Activated T-cell treated with anti-CD3 and anti-CD28 coated beads, Interleukin-2, amount 50 U/mL, for 24 hours (primary cell): ENCODE measurements around the gene AGPAT2.
"Not testable (repeated sequence)": the region's sequence is repeated elsewhere in the genome, so short reads cannot be mapped to it uniquely, and the experiment has no call there.

ENCODE experiments used
- DNase-seq: peaks from one replicate; pipeline ENCODE4 v3.0.0-alpha.2; 2020
- H3K27ac Mint-ChIP-seq: 2 replicates; pipeline ENCODE4 v1.8.0; 2020; ENCODE audit warnings: mild to moderate bottlenecking, mixed read lengths
- H3K27me3 Mint-ChIP-seq: 2 replicates; pipeline ENCODE4 v1.8.0; 2020; ENCODE audit warnings: mixed read lengths
- H3K36me3 Mint-ChIP-seq: 2 replicates; pipeline ENCODE4 v1.8.0; 2020; ENCODE audit warnings: low read depth, mixed read lengths
- H3K4me1 Mint-ChIP-seq: 2 replicates; pipeline ENCODE4 v1.8.0; 2020; ENCODE audit warnings: low read depth, mixed read lengths
- H3K4me3 Mint-ChIP-seq: 2 replicates; pipeline ENCODE4 v1.8.0; 2020; ENCODE audit warnings: mild to moderate bottlenecking, moderate library complexity, mixed read lengths
- H3K9me3 Mint-ChIP-seq: 2 replicates; pipeline ENCODE4 v1.8.0; 2020; ENCODE audit warnings: mixed read lengths

AGPAT2 gene

DNA sequence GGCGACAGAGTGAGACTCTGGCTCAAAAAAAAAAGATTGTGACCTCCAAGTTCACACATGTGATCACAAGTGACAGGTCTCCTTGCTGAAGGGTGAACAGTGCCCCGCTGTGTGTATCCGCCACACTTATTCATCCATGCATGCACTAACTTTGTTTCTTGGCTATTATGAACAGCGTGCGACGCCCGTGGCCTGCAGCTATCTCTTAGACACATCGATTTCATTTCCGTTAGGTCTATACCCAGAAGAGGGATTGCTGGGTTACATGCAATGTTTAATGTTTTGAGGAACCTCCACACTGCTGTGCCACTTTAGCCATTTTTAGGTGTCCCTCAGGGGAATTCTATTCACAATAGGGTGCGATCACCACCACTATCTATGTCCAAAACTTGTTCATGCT, 36.6 kb downstream of the AGPAT2 start:
- H3K27me3 Mint-ChIP-seq = peaks cover 43% of the 10 kb centered on the region

DNA sequence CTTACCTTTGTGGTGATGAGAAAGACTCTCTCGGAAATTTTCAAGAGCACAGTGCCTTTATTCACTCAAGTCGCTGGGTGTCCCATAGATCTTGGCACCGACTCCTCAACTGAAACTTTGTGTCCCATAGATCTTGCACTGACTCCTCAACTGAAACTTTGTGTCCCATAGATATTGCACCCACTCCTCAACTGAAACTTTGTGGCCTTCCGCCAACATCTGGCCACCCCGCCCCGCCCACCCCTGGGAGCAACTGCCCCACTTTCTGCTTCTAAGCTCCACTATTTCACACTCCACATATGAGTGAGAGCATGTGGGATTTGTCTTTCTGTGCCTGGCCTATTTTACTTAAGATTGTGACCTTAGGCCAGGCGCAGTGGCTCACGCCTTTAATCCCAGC, 37.2 kb downstream of the AGPAT2 start:
- Mint-ChIP-seq H3K36me3 (no peaks in the 10 kb centered on the region), H3K4me1 (no peaks in the 10 kb centered on the region), H3K27me3 (peaks cover 41% of the 10 kb centered on the region), H3K9me3 (no peaks in the 10 kb centered on the region), H3K4me3 (no peak overlapping the region), H3K27ac (no peak overlapping the region)
- no peak for DNase-seq

More for the DNA sequence above, 36.6 kb downstream of the AGPAT2 start:
- Mint-ChIP-seq H3K27ac (no peak overlapping the region), H3K9me3 (no peaks in the 10 kb centered on the region), H3K4me1 (no peaks in the 10 kb centered on the region), H3K36me3 (no peaks in the 10 kb centered on the region), H3K4me3 (no peak overlapping the region)
- DNase-seq = no peak

DNA sequence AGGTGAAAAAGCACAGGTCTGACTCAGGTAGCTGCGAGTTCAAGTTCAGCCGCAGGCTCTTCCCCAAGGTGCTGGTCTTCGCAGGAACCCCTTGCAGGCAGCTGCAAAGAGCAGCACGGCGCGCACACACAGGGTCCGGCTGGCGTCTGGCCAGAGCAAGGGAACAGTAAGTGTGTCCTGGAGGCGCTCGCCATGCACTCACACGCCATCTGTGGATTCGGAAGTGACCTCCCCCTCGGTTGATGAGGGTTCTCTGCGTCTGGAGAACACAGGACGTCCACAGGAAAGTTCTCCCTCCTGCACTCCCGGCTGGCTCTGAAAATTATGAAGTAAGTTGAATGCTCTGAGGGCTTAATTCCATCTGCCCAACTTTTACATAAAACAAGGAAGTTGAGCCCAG, 38.5 kb downstream of the AGPAT2 start:
- no peak for DNase-seq
- no peak overlapping the region for H3K27ac Mint-ChIP-seq
- H3K36me3 Mint-ChIP-seq = no peaks in the 10 kb centered on the region
- peaks cover 41% of the 10 kb centered on the region for H3K27me3 Mint-ChIP-seq
- no peak overlapping the region for H3K4me3 Mint-ChIP-seq
- H3K4me1 Mint-ChIP-seq = no peaks in the 10 kb centered on the region
- no peaks in the 10 kb centered on the region for H3K9me3 Mint-ChIP-seq

DNA sequence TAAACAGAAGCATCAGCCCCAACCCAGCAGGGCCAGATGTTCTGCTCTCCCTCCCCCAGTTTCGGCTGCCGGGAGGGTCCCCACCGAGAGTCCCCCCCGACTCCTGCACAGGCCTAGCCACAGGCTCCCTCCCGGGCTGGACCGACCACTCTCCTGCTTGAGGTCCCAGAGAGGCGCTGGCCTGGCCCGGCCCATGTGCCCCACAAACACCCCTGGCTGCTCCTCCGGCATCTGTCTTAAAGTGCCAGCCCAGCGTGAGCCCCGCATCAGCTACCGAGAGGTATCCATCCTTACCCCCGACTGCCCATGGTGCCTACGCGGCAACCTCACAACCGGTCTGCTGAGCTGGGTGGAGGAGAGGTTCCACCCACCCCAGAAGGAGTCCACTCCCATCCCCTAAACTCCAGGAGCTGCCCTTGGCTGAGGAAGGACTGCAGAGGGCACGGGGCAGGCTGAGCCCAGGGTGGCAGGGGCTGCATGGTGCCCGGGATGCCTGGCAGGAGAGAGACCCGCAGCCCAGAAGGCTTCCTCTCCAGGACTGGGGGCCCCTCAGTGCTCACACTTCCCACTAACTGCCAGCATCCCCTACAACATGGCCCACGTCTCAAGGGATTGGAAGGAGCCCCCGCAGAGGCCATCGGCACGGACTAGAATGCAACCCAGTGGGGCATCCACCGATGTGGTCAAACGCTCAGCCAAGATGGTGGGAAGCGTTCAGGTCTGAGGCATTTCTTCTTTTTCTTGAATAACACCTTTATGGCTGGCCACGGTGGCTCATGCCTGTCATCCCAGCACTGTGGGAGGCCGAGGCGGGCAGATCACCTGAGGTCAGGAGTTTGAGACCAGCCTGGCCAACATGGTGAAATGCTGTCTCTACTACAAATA, 40.2 kb downstream of the AGPAT2 start:
- no peak for DNase-seq
- no peaks in the 10 kb centered on the region for H3K36me3 Mint-ChIP-seq
- H3K27me3 Mint-ChIP-seq = peaks cover 44% of the 10 kb centered on the region
- no peaks in the 10 kb centered on the region for H3K9me3 Mint-ChIP-seq
- no peak overlapping the region for H3K4me3 Mint-ChIP-seq
- no peaks in the 10 kb centered on the region for H3K4me1 Mint-ChIP-seq
- H3K27ac Mint-ChIP-seq = no peak overlapping the region

DNA sequence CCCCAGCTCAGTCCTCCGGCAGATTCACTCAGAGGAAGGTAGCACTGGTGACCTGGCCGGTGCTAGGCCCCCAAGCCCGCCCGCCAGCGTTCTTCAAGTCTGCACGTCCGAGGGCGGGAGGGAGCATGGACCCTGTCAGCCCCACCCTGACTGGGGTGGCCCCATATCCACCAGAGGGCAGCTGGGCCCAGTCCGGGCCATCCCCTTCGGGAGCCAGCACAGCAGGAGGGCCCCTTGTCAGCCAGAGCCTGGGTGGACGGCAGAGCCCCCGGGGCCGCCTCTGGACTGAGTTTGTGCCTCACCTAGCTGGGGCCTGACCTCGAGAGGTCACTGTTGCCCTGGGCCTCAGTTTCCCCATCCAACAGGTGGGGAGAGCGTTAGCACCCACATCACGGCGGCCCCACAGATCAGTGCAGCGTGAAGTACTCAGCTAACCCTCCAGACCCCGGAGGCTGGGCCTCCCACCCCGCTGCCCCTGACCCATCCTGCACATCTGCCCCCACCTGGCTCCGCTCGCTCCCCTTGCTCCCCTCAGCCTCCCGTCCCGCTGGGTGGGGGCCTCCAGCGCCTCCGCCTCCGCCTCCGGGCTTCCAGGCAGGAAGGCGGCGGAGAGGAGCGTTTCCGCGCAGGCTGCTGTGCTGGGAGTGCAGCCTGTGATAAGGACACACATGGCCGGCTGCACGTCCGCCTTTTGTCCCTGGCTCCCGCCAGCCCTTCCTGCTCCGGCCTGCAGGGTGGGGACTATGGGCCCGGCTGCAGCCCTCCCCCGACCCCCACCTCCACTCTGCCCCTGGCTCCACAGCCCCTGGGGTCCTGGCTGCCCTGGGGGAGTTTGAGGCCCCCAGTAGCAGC, 41.1 kb downstream of the AGPAT2 start:
- no peak overlapping the region for H3K4me3 Mint-ChIP-seq
- no peak for DNase-seq
- H3K27ac Mint-ChIP-seq = no peak overlapping the region
- no peaks in the 10 kb centered on the region for H3K4me1 Mint-ChIP-seq
- H3K36me3 Mint-ChIP-seq = no peaks in the 10 kb centered on the region
- peaks cover 44% of the 10 kb centered on the region for H3K27me3 Mint-ChIP-seq
- no peaks in the 10 kb centered on the region for H3K9me3 Mint-ChIP-seq

DNA sequence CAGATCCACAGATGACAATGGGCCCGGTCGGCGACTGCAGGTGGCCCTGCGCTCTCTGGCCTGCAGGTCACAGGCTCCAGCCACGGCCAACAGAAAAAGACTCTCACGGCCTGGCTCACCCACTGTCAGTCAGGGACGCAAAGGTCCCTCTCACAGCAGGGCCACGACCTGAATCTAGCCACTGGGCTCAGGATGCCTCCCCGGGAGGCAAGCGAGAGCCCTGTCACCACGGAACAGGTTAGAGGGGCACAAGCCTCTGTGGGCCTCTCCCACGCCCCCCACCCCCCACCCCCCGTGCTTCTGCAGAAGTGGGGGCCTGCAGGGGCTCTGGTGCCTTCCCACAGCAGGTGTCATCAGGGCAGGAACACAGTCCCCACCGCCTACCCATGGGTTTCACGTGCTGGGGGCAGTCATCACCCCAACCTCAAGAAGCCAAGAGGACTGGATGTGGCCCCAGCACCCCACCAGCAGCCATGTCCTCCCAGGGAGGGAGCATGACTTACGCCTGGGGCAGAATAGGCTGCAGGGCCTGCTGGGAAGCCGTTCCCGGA, 41.8 kb downstream of the AGPAT2 start:
- no peaks in the 10 kb centered on the region for H3K36me3 Mint-ChIP-seq
- H3K4me1 Mint-ChIP-seq = no peaks in the 10 kb centered on the region
- H3K4me3 Mint-ChIP-seq = no peak overlapping the region
- peaks cover 41% of the 10 kb centered on the region for H3K27me3 Mint-ChIP-seq
- DNase-seq = peak; percentile 31
- H3K9me3 Mint-ChIP-seq = no peaks in the 10 kb centered on the region
- no peak overlapping the region for H3K27ac Mint-ChIP-seq

DNA sequence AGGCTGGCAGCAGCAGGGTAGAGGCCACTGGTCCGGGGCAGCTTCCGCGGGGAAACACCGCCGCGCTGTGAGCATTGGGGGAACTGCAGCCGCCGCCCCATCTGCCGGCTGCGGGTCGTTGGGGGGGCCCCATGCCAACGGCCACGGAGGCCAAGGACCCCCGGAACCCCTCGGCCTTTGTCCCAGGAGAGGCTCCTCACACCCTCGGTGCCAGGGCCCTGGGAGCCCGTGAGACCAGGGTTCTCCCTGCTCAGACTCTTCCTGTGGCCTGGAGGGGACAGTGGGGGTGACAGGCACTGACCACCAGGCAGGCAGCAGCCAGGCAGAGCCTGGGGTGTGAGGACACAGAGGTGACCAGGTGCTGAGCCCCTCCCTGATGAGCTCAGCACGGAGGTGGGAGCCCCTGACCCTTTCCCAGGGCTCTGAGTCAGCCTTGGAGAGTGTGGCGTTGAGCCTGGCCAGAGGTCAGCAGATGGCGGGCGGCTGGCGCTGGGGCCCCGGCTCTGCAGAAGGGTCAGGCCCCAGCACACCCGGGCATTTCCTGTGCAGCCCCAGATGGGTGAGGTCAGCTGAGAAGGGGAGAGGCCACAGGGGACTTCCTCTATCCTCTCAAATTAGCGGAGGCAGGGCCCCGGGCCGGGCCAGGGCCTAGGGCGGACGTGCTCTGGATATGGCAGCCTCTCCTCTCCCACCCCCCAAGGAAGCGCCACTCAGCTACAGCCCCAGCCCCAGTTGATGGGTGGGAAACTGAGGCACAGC, 42.5 kb downstream of the AGPAT2 start:
- H3K36me3 Mint-ChIP-seq = no peaks in the 10 kb centered on the region
- no peak overlapping the region for H3K4me3 Mint-ChIP-seq
- H3K27ac Mint-ChIP-seq = no peak overlapping the region
- H3K4me1 Mint-ChIP-seq = no peaks in the 10 kb centered on the region
- H3K9me3 Mint-ChIP-seq = no peaks in the 10 kb centered on the region
- H3K27me3 Mint-ChIP-seq = peaks cover 41% of the 10 kb centered on the region
- peak; percentile 85 for DNase-seq

DNA sequence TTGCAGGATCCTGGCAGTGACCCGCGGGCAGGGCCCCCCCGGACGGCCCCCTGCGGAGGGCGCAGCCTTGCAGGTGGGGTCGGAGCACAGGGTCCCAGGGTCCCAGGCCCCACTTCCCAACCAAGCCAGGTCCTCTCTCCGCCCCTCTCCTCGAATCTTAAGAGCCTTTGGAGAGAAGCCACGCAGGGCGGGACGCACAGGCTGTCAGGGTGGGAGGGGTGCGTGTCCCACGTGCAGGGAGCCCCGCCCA, 43.0 kb downstream of the AGPAT2 start:
- no peaks in the 10 kb centered on the region for H3K4me1 Mint-ChIP-seq
- H3K27me3 Mint-ChIP-seq = peaks cover 41% of the 10 kb centered on the region
- no peak for DNase-seq
- H3K27ac Mint-ChIP-seq = no peak overlapping the region
- H3K4me3 Mint-ChIP-seq = no peak overlapping the region
- H3K36me3 Mint-ChIP-seq = no peaks in the 10 kb centered on the region
- H3K9me3 Mint-ChIP-seq = no peaks in the 10 kb centered on the region

DNA sequence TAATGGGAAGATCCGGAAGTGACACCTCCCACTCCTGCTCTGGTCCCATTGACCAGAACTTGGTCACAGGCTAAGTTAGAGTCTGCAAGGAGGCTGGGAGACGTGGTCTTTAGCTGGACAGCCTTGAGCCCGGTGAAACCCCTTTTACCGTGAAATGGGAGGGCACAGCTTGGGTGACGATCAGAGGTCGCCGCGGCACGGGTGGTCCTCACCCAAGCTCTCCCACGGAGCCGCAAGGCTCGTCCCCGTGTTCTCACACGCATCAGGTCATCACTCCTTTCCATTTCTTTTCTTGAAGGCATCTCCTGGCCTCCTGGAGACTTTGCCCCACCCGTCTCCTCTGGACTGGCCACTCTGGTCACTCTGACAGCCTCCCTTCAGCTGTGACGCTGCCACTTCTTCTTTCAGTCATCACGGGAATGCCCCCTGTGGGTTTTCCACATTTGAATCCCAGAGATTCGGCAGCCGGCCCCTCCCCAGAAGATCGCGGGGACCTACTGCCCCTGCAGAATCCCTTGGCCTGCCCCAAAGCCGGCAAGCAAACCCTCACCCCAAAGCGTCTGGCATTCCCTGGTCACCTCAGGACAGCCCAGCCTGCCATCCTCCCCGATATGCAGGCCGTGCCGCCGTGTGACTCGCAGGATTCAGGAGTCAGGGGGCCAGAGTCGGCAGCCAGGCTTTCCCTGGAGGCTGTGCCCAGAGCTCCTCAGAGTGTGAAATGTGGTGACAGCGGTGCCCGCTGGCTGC, 43.5 kb downstream of the AGPAT2 start:
- H3K27me3 Mint-ChIP-seq = peaks cover 37% of the 10 kb centered on the region
- no peak for DNase-seq
- no peaks in the 10 kb centered on the region for H3K36me3 Mint-ChIP-seq
- no peak overlapping the region for H3K27ac Mint-ChIP-seq
- H3K4me3 Mint-ChIP-seq = no peak overlapping the region
- no peaks in the 10 kb centered on the region for H3K4me1 Mint-ChIP-seq
- H3K9me3 Mint-ChIP-seq = no peaks in the 10 kb centered on the region

DNA sequence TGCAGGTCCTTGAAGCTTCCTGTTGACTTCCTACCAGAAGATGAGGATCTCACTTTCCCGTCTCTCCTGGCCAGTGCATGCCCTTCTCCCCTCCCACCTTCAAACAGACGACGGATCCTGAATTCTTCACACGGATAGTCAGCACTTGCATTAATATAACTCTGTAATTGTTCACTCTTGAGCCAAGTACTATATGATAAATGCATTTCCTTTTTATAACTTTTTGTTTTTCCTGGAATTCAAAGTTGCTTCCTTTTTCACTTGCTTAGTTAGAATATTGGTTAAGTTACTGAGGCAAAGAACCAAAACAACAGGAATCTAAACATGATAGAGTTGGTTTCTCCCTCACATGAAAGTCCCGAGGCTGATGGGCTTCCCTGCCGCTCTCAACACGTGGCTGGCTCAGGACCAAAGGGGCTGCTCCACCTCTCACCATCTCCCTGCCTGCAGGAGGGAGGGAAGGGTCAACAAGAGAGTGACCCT, 44.8 kb downstream of the AGPAT2 start:
- Mint-ChIP-seq H3K9me3 (no peaks in the 10 kb centered on the region), H3K4me1 (no peaks in the 10 kb centered on the region), H3K4me3 (no peak overlapping the region), H3K27me3 (peaks cover 32% of the 10 kb centered on the region), H3K27ac (no peak overlapping the region), H3K36me3 (no peaks in the 10 kb centered on the region)
- no peak for DNase-seq

DNA sequence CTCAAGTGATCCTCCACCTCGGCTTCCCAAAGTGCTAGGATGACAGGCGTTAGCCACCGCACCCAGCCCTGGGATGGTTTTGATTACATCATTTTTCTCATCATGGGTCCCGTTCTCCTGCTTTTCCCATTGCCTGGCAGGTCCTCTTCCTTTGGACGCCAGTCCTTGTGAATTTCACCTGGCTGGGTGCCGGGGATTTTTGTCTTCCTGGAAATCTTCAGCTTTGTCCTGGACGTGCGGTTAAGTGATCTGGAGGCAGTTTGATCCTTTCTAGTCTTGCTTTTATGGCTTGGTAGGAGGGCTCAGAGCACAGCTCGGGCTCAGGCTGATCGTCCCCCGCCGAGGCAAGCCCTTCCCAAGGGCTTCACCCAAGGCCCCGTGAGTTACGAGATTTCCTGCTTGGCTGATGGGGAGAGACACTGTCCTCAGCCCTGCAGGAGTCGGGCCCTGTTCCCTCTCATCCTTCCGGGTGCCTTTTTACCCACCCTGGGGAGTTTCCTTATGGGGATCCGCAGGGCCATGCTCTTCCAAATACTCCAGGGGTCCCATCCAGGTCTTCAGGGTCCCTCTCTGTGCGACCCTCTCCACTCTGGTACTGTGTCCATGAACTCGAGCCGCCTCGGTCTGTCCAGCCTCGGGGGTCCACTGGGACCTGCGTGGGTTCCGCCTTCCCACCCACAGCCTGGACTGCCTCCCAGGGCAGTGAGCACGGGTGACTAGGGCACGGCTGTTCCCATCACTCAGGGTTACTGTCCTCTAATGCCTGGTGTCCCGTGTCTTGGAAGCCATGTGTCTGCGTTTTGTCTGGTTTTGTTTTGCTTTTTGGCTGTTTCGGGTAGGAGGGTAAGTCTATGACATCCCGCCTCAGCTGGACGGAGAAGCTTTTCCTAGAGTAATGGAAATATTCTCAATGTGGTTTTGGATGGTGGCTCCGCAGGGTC, 46.8 kb downstream of the AGPAT2 start:
- no peak for DNase-seq
- H3K9me3 Mint-ChIP-seq = no peaks in the 10 kb centered on the region
- no peaks in the 10 kb centered on the region for H3K4me1 Mint-ChIP-seq
- H3K4me3 Mint-ChIP-seq = no peak overlapping the region
- peaks cover 24% of the 10 kb centered on the region for H3K27me3 Mint-ChIP-seq
- no peaks in the 10 kb centered on the region for H3K36me3 Mint-ChIP-seq
- no peak overlapping the region for H3K27ac Mint-ChIP-seq

DNA sequence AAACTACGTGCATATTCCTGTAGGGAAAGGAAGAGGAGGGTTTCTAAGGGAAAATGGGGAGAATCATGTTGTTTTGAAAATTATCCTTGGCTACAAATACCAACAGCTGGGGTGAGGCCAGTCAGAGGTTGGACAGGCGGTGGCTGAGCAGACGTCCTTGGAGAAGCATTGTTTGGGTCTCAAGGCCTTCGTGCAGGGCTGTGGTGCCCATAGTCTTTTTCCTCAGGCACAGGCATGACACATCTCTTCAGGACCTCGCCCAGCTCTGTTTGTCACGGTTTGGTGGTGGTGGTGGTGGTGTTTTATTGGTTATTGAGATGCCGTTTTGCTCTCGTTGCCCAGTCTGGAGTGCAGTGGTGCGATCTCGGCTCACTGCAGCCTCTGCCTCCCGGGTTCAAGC, 52.4 kb downstream of the AGPAT2 start:
- Mint-ChIP-seq H3K4me1 (peaks cover 3% of the 10 kb centered on the region), H3K27ac (no peak overlapping the region), H3K27me3 (peaks cover 3% of the 10 kb centered on the region), H3K4me3 (no peak overlapping the region), H3K36me3 (no peaks in the 10 kb centered on the region), H3K9me3 (no peaks in the 10 kb centered on the region)
- no peak for DNase-seq

DNA sequence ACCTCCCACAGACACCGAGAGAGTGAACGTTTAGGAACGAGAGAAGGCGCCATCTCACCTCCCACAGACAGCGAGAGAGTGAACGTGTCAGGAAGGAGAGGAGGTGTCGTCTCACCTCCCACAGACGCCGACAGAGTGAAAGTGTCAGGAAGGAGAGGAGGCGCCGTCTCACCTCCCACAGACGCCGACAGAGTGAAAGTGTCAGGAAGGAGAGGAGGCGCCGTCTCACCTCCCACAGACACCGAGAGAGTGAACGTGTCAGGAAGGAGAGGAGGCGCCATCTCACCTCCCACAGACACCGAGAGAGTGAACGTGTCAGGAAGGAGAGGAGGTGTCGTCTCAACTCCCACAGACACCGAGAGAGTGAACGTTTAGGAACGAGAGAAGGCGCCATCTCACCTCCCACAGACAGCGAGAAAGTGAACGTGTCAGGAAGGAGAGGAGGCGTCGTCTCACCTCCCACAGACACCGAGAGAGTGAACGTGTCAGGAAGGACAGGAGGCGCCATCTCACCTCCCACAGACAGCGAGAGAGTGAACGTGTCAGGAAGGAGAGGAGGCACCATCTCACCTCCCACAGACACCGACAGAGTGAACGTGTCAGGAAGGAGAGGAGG, 54.7 kb downstream of the AGPAT2 start:
- not testable (repeated sequence) for H3K4me3 Mint-ChIP-seq, H3K27me3 Mint-ChIP-seq, H3K27ac Mint-ChIP-seq, H3K36me3 Mint-ChIP-seq, H3K4me1 Mint-ChIP-seq, H3K9me3 Mint-ChIP-seq
- peak; percentile 45 for DNase-seq
